ENCODE measurements around the gene TRAF1. TPM values are rescaled to one million over a fixed set of nuclear protein-coding genes. Genes with fewer than 3 reads are reported as not detected.

TRAF1 gene
- total RNA-seq, 4 donors from 2014 or later = 3.0 to 9.0 (median 6.1) TPM

GRCh38 chr9:120935383-120935857, 8.8 kb upstream of the TRAF1 start:
- DNase-seq (ENCODE audit: low spot score) = peak; percentile 96
- TF ChIP-seq CTCF (IDR thresholded peaks at IDR 0.05) = no peak
- ATAC-seq (ENCODE audit: low FRiP score) = peak; percentile 65

GRCh38 chr9:120934281-120934680, 7.7 kb upstream of the TRAF1 start:
- ATAC-seq (ENCODE audit: low FRiP score) (no peak), DNase-seq (ENCODE audit: low spot score) (no peak)
- TF ChIP-seq CTCF (IDR thresholded peaks at IDR 0.05) = no peak

- ATAC-seq (ENCODE audit: low FRiP score) = no peak
- no peak for DNase-seq (ENCODE audit: low spot score)
- no peak for TF ChIP-seq CTCF (IDR thresholded peaks at IDR 0.05)
Observed at GRCh38 chr9:120933310-120934055, 6.9 kb upstream of the TRAF1 start.

GRCh38 chr9:120932086-120932823, 5.7 kb upstream of the TRAF1 start:
- ATAC-seq (ENCODE audit: low FRiP score) = no peak
- TF ChIP-seq CTCF (IDR thresholded peaks at IDR 0.05) = no peak
- DNase-seq (ENCODE audit: low spot score) = no peak

GRCh38 chr9:120931231-120932085, 4.9 kb upstream of the TRAF1 start:
- ATAC-seq (ENCODE audit: low FRiP score) = no peak
- TF ChIP-seq CTCF (IDR thresholded peaks at IDR 0.05) = no peak
- DNase-seq (ENCODE audit: low spot score) = no peak

- ATAC-seq (ENCODE audit: low FRiP score) = no peak
- TF ChIP-seq CTCF (IDR thresholded peaks at IDR 0.05) = no peak
- no peak for DNase-seq (ENCODE audit: low spot score)
Observed at GRCh38 chr9:120929229-120929791, 2.7 kb upstream of the TRAF1 start.
